ENCODE results near the gene NUTF2.

DNA sequence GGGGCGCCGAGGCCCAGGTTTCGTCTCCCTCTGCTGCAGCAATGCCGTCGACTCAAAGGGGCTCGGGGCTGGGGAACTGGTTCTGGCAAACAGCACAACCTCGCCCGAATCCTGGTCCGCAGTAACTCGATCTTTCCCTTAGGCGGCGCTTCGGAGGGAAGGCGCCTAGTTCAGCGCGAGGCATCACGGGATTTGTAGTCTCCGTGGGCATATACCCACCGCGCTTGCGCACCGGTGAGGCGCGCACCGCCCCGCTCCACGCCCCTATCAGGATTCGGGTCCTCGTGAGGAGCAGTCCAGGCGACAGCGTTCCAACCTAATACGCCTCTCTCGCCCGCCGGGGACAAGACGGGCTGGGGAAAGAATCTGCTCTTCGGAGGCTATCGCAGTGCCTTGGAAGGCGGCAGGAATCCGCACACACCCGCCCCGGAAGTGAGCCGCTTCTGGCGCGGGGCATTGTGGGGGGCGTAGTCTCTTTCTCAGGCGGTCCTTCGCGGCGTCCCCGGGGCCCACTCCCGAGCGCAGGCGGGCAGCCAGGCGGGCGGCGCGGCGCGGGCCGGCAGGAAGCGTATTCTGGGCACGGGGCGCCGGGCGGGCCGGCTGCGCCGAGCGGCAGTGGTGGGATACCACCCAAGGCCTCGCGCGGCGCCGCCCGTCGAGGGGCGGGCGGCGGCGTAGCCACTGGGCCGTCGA lies 4.8 kb upstream of the NUTF2 start, which contains the start of gene THAP11:
- TF ChIP-seq, protein P1, sequence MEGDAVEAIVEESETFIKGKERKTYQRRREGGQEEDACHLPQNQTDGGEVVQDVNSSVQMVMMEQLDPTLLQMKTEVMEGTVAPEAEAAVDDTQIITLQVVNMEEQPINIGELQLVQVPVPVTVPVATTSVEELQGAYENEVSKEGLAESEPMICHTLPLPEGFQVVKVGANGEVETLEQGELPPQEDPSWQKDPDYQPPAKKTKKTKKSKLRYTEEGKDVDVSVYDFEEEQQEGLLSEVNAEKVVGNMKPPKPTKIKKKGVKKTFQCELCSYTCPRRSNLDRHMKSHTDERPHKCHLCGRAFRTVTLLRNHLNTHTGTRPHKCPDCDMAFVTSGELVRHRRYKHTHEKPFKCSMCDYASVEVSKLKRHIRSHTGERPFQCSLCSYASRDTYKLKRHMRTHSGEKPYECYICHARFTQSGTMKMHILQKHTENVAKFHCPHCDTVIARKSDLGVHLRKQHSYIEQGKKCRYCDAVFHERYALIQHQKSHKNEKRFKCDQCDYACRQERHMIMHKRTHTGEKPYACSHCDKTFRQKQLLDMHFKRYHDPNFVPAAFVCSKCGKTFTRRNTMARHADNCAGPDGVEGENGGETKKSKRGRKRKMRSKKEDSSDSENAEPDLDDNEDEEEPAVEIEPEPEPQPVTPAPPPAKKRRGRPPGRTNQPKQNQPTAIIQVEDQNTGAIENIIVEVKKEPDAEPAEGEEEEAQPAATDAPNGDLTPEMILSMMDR (IDR thresholded peaks at IDR 0.05): peak; percentile 58 to 94 (median 77)
- peak; percentile 81 to 87 for TF ChIP-seq POLR2AphosphoS5 (IDR thresholded peaks at IDR 0.05; ENCODE audit: insufficient read depth in 1 of 2, low read depth in 1 of 2)

Measured in vagina (tissue), 2 donors.